Bronchial epithelial cell (primary cell): ENCODE results near the gene ATP11B. TPM values are rescaled to one million over a fixed set of nuclear protein-coding genes. Genes with fewer than 3 reads are reported as not detected.

Experiments
- DNase-seq: peaks from one replicate; pipeline ENCODE4 v3.0.0-alpha.2; 2010; ENCODE audit warnings: low read depth
- FAIRE-seq: peaks from 2 replicates; lab custom pipeline; 2011; peaks lifted over from hg19 to GRCh38; lab: Jason Lieb, UNC
- H3K27me3 ChIP-seq: 2 replicates; pipeline ENCODE4 v1.5.1; 2011; ENCODE audit warnings: low read length; ENCODE audit not compliant: control insufficient read depth, insufficient read depth
- H3K36me3 ChIP-seq: 2 replicates; pipeline ENCODE4 v1.5.1; 2011; ENCODE audit warnings: low read length; ENCODE audit not compliant: control insufficient read depth, insufficient read depth
- H3K4me3 ChIP-seq: 2 replicates; pipeline ENCODE4 v1.5.1; 2011; ENCODE audit warnings: mild to moderate bottlenecking, low read depth, low read length, control low read depth
- total RNA-seq: library from RNA; depleted of rRNA; stranded (reverse); fragments of >200 nt; gene quantifications from 2 replicates; pipeline ENCODE4 v1.2.1, GENCODE V29; 2014
- TF ChIP-seq, protein P1 (sequence below): IDR thresholded peaks from 2 replicates; pipeline ENCODE4 v1.5.1; 2011; ENCODE audit warnings: mild to moderate bottlenecking, moderate library complexity, low read length, control low read depth, inconsistent platforms; ENCODE audit not compliant: insufficient read depth, severe bottlenecking

The ATP11B gene
- total RNA-seq, 1 donor from 2014 or later: 72.4 TPM

DNA sequence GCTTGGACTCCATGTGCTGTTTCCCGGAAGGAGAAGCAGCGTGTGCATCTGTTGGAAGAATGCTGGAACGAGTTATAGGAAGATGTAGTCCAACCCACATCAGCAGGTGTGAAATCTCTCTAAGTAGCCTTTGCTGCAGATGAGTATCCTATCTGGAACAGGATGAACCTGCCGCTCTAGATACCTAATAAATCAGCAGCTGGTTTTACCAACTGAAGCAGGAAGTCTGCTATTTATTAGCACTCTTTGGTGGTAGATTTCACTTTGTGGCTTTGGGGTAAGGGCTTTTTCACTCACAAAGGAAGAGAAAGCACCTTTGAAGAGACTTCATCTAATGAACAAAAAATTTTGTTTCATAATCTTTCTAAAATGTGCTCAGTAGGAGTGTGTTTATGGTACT is 120.6 kb downstream of the ATP11B start:
- TF ChIP-seq, protein P1, sequence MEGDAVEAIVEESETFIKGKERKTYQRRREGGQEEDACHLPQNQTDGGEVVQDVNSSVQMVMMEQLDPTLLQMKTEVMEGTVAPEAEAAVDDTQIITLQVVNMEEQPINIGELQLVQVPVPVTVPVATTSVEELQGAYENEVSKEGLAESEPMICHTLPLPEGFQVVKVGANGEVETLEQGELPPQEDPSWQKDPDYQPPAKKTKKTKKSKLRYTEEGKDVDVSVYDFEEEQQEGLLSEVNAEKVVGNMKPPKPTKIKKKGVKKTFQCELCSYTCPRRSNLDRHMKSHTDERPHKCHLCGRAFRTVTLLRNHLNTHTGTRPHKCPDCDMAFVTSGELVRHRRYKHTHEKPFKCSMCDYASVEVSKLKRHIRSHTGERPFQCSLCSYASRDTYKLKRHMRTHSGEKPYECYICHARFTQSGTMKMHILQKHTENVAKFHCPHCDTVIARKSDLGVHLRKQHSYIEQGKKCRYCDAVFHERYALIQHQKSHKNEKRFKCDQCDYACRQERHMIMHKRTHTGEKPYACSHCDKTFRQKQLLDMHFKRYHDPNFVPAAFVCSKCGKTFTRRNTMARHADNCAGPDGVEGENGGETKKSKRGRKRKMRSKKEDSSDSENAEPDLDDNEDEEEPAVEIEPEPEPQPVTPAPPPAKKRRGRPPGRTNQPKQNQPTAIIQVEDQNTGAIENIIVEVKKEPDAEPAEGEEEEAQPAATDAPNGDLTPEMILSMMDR: no peak
- H3K36me3 ChIP-seq: peaks cover 4% of the 10 kb centered on the region
- no peak for DNase-seq
- no peaks in the 10 kb centered on the region for H3K27me3 ChIP-seq
- no peak overlapping the region for H3K4me3 ChIP-seq
- no peak for FAIRE-seq

DNA sequence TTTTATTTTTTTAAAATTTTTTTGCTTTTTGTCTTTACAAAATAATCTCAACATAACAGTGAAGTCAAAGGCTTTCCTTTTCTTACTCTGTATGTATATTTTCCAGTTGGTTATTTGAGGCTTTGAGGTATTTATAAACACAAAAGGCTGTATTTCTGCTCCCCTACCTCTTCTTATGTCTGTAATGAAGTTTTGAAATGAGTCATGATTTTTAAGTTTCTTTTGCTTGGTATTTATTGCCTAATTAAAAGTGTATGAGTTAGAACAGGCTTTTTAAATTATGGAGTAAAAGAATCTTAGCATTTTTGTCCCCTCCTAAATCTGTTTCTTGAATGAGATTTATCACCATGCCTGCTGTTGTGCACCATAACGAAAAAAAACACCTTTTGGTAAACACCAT is 121.0 kb downstream of the ATP11B start:
- Histone ChIP-seq H3K4me3 (no peak overlapping the region), H3K27me3 (no peaks in the 10 kb centered on the region)

DNA sequence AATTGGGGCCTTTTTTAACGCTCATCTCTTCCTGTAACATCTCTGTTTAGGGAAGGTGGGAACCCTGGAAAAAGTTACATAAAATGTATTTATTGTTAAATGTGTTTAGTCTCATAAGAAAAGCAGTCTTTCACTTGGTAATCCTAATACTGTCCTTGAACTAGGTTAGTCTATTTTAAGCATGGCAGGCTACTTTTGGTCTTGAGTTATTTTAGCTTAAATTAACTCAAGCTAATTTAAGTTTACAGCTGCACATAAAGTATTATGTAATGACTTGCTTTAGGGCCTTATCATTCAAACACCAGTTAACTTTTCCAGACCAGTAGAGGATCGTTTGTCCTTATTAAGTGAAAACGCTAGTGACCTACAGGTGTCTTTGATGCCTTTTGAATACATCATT is 123.8 kb downstream of the ATP11B start:
- TF ChIP-seq, protein P1: no peak
- DNase-seq (no peak), FAIRE-seq (no peak)
- H3K27me3 ChIP-seq: no peaks in the 10 kb centered on the region
- no peak overlapping the region for H3K4me3 ChIP-seq
- H3K36me3 ChIP-seq: peaks cover 4% of the 10 kb centered on the region

More for the DNA sequence above, 121.0 kb downstream of the ATP11B start:
- H3K36me3 ChIP-seq: peaks cover 4% of the 10 kb centered on the region
- TF ChIP-seq, protein P1: no peak
- DNase-seq (no peak), FAIRE-seq (no peak)

GRCh38 chr3:182919866-182920357 is 126.6 kb downstream of the ATP11B start:
- DNase-seq (no peak), FAIRE-seq (no peak)
- TF ChIP-seq, protein P1: no peak
- Histone ChIP-seq H3K36me3 (no peaks in the 10 kb centered on the region), H3K4me3 (no peak overlapping the region), H3K27me3 (no peaks in the 10 kb centered on the region)

- FAIRE-seq (no peak), DNase-seq (peak; percentile 10)
- no peak overlapping the region for H3K4me3 ChIP-seq
- H3K36me3 ChIP-seq: no peaks in the 10 kb centered on the region
- H3K27me3 ChIP-seq: no peaks in the 10 kb centered on the region
- TF ChIP-seq, protein P1: no peak
Measured at GRCh38 chr3:182920515-182921084, 127.3 kb downstream of the ATP11B start.
